CD4-positive, alpha-beta T cell treated with Interleukin-6 for 4 hours (primary cell): ENCODE results near the gene COA3.
"Not testable (repeated sequence)": the region's sequence is repeated elsewhere in the genome, so short reads cannot be mapped to it uniquely, and the experiment has no call there.

Experiments used
- DNase-seq: peaks from one replicate; pipeline ENCODE4 v3.0.0-alpha.2; 2020; ENCODE audit warnings: mixed read lengths

Gene COA3

DNA sequence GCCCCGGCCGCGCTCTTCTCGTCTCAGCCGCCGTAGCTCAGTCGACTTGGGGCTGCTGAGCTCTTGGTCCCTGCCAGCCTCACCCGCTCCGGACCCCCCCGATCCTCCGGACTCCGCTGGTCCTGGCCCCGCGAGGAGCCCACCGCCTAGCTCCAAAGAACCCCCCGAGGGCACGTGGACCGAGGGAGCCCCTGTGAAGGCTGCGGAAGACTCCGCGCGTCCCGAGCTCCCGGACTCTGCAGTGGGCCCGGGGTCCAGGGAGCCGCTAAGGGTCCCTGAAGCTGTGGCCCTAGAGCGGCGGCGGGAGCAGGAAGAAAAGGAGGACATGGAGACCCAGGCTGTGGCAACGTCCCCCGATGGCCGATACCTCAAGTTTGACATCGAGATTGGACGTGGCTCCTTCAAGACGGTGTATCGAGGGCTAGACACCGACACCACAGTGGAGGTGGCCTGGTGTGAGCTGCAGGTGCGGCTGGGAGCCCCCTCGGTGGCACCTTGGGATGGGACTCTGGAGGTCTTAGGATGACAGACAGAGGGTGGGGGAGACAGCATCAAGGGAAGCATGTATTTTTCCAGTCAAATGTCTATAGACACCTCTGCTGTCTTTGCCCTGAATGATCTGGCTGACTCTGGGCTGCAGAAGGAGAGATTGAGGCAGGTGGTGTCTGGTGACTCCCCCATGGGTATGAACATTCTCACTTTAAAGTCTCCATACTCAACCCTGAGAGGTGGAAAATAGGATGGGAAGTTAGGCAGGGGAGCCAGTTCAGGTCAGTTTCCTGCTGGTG, 17.5 kb downstream of the COA3 start:
- DNase-seq, result no peak

DNA sequence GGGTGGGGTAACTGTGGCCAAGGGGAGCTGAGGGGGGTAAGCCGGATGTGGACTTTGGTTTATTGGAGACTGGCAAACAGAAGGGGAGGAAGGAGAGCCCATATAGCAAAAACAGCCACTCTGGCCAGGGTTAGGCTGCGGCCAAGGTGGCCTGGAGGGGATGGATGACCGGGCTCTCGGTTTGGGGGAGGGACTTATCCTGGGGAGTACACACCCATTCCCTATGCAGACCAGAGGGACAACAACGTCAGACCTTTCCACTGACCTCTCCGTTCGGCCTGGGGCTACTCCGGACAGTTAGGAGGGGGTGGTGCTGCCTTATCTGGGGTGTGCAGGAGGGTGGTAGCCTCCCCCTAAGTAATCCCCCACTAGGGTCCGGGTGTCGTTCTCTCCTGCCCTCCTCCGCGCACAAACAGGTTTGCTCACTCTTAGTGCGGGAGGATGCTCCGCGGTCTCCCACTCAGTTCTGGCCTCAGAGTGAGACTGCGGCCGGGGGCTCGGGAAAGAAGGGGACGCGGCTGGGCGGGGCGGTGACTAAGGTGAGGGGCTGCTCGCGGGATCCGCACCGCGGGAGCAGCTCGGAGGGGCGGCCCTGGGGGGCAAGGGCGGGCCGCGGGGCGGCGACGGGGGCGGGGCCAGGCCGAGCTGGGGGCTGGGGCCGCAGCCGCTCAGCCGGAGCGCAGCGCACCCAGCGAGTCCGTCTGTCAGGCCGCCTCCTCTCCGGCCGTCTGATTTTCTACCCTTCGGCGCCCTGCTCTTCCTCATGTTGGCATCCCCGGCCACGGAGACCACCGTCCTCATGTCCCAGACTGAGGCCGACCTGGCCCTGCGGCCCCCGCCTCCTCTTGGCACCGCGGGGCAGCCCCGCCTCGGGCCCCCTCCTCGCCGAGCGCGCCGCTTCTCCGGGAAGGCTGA, 18.3 kb downstream of the COA3 start, which contains the start of gene WNK4:
WNK4 (plus strand) TSS at position 675 of the 915 bp plus-strand sequence; CDS start at position 764, 89 bp downstream.
- no peak for DNase-seq

GRCh38 chr17:42779304-42779935, 19.1 kb downstream of the COA3 start:
- DNase-seq, result no peak

- no peak for DNase-seq
These were observed 19.9 kb downstream of the COA3 start for GRCh38 chr17:42778570-42778969.

DNA sequence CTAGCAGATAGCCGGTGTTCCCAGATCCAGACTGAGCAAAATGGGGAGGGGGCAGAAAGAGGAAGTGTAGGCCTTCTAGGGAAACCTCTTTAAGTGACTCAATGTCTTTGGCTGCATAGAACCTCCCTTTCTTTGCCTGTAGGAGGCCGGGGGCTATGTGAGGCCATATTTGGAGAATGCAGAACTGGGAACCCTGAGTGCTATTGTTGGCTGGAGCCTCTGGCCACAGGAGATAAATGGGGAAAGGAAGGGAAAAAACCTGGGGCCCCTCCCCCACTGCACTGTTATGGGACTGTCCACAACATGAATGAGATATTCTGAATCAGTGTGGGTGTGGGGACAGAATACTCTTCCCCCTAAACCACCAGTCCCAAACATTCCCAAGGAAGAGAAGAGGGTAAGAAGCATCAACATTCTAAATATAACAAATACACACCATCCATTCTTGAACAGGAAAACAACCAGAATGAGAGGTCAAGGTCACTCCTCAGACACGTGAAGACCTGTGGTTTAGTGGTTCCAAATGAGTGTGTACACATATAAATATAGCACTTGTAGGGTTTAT, 22.9 kb downstream of the COA3 start:
- DNase-seq, result no peak

- DNase-seq, result no peak
These were observed 24.3 kb downstream of the COA3 start for GRCh38 chr17:42774066-42774745.

GRCh38 chr17:42773290-42774035, 25.0 kb downstream of the COA3 start, which contains the start of gene VPS25:
TSS of gene VPS25 (plus strand) at chr17:42773449. CDS start at chr17:42773476, 27 bp downstream.
- peak; percentile 78 for DNase-seq

DNA sequence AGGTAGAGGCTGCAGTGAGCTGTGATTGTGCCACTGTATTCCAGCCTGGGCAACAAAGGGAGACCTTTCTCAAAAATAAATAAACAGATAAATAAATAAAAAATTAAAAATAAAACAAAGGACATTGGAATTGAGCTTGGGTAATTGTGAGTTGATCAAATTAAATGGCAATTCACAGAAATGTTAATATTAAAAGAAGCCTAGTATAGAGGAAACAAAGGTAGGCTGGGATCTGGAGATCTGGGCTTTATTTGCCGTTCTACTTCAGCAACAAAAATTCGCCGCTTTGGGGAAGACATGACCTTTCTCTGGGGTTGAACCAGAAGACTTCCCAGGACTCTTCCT, 25.6 kb downstream of the COA3 start:
- no peak for DNase-seq

DNA sequence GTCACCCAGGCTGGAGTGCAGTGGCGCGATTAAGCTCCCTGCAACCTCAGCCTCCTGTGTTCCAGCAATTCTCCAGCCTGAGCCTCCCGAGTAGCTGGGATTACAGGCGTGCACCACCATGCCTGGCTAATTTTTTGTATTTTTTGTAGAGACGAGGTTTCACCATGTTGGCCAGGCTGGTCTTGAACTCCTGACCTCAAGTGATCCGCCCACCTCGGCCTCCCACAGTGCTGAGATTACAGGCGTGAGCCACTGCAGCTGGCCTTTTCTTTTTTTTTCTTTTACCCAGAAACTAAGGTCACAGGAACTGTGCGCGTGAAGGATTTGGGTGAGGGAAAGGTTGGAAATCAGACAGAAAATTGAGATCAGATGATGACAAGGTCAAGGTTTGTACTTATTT, 28.5 kb downstream of the COA3 start:
- DNase-seq, result not testable (repeated sequence)

DNA sequence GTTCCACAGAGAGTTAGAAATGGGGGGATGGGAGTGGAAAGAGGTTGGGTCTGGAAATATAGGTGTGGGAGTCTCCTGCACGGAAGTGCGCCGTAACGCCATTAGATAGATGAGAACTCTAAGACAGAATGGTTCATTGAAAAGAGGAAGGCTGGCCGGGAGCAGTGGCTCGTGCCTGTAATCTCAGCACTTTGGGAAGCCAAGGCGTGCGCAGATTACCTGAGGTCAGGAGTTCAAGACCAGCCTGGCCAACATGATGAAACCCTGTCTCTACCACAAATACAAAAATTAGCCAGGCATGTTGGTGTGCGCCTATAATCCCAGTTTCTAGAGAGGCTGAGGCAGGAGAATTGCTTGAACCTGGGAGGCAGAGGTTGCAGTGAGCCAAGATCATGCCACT, 30.5 kb downstream of the COA3 start:
- not testable (repeated sequence) for DNase-seq

DNA sequence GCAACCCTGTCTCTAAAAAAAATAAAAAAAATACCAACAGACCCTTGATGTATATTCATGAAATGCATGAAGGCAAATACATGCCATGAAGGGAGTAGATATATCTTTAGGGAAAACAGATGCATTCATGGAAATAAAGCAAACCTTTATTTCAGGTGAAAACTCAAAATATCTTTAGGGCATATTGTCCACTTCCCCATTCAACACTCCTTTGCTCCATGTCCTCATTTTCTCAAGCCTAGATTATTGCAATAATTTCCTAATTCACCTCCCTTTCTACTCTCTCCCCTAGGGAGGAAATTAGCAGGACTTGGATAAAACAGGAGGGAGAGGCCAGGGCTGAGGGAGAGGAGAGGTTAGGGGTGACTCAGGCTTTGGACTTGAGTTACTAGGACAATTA, 31.0 kb downstream of the COA3 start:
- DNase-seq, result no peak

- DNase-seq, result no peak
These were observed 32.4 kb downstream of the COA3 start for GRCh38 chr17:42766124-42766523.

DNA sequence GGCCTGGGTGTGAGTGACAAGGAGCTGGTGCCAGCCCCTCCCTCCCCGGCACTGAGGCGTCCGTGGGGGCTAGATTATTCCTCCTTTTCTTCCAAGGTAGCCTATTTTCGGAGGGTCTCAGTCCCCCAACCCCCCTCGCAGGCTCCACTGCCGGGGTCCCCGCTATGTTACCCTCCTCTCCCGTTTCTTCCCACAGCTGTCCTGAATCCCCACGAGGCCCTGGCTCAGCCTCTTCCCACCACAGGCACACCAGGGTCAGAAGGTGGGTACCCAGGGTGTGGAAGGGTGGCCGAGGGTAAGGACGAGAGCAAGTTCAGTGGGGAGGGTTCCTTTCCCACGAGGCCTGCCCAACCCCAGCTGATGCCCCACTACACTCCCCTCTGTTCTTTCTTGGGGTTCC, 36.9 kb downstream of the COA3 start:
- no peak for DNase-seq

DNA sequence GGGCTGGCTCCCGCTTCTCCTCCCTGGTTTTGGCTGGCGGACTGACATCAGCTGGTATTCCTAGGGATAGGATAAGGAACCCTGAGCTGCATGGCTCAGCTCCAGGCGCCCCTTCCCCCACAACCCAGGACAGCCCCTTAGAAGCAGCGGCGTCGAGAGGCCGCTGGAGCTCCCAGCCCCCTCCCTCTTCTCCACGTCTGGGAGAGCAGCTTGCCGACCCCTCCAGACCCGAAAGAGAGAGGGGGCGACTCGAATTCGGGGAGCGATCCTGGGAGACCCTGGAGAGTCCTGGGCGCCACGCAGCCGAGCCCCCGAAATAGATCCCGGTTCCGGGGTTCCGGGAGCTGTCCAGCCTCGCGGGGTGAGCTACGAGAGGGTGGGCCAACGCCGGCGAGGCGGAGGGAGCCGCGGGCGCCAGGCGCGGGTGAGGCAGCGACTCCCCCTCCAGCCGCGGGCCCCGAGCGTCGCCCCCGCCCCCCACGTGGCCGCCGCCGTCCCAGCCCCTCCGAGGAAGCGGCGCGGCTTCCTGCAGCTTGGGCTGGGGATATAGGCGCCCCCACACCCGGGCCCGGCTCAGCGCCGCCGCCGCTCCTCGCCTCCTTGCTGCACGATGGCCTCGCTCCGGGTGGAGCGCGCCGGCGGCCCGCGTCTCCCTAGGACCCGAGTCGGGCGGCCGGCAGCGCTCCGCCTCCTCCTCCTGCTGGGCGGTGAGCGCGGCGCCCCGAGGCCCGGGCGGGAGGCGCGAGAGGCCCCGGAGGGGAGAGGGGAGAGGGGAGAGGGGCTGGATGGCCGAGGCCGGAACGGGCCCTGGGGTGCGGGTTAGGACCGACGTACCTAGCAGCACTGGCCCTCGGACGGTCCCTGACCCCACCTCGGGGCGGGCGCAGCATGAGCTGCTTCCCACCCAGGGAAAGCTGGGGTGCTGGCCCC, 37.6 kb downstream of the COA3 start, which contains the start of gene RAMP2:
RAMP2 (plus strand) TSS at position 576 of the 930 bp plus-strand sequence; CDS start at position 611, 35 bp downstream.
- DNase-seq, result peak; percentile 26

GRCh38 chr17:42759982-42760651, 38.4 kb downstream of the COA3 start:
- DNase-seq, result no peak

DNA sequence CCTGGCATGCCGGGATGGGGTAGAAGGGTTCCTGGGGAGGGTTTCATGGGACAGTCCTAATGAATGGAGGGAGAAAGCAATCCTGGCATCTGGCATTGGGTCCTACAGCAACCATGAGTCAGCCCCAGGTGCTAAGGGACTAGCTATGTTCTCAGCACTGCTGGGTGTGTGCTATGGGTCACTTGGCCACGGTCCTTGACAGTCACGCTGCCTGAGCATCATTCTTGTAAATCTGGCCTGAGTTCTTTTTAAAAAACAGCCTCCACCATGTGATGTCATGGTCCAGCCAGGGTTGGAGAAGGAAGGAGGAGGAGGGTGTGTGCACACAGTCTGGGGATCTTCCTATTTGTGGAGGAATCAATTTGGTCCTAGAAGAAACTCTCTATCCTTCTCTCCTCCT, 43.7 kb downstream of the COA3 start:
- DNase-seq, result no peak

DNA sequence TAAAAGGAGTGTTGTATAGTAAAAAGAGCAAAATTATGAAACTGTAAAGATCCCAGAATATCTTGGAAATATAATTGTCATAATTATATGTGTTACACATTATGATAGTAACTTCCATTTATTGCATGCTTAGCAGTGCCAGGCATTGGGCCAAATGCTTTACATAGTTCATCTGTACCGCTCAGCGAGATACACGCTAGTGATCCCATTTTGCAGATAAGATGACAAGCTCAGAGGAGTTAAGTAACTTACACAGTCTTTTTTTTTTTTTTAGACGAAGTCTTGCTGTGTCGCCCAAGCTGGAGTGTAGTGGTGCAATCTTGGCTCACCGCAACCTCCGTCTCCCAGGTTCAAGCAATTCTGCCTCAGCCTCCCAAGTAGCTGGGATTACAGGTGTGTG, 46.9 kb downstream of the COA3 start:
- DNase-seq, result no peak

- no peak for DNase-seq
These were observed 47.7 kb downstream of the COA3 start for GRCh38 chr17:42750739-42751344.
